ENCODE data around the gene STAT5B. TPM values are rescaled to one million over a fixed set of nuclear protein-coding genes. Genes with fewer than 3 reads are reported as not detected.
"Not testable (repeated sequence)": the region's sequence is repeated elsewhere in the genome, so short reads cannot be mapped to it uniquely, and the experiment has no call there.

The STAT5B gene
- total and polyA plus RNA-seq, 2 donors (not counting 1 experiment from before 2014, with no cell fraction given) = 24.4 to 29.6 TPM

DNA sequence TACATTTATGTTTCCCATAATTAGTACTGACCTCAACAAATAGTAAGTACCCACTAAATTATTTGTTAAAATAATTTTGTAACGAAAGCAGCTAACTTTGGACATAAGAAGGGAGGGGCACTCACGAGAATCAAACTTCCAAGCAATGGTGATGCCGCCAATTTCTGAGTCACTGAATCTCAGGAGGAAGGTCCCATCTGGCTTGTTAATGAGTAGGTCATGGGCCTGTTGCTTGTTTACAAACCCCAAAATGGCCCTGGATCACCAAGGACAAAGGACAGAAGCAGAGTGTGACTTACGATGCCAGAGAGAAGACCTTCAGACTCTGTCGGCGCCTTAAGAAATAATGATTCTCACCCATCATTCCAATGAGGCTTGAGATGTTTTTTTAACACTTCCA, 66.1 kb downstream of the STAT5B start:
- Histone ChIP-seq H2AFZ (ENCODE audit: low read length) (no peak overlapping the region), H4K20me1 (ENCODE audit: control insufficient read depth, extremely low read depth, insufficient read depth, low read length) (no peaks in the 10 kb centered on the region), H3K79me2 (ENCODE audit: control insufficient read depth, insufficient read depth, low read length) (no peaks in the 10 kb centered on the region), H3K9me3 (ENCODE audit: control insufficient read depth, insufficient read depth, low read depth, low read length) (no peaks in the 10 kb centered on the region), H3K4me1 (ENCODE audit: control insufficient read depth, extremely low read depth, insufficient read depth, low read length) (no peaks in the 10 kb centered on the region), H3K27me3 (ENCODE audit: control insufficient read depth, insufficient read depth, low read length) (no peaks in the 10 kb centered on the region), H3K36me3 (ENCODE audit: control insufficient read depth, insufficient read depth, low read length) (peaks cover 4% of the 10 kb centered on the region), H3K4me2 (ENCODE audit: extremely low read depth, insufficient read depth, low read length) (no peak overlapping the region), H3K27ac (ENCODE audit: insufficient read depth, low read length) (no peak overlapping the region), H3K9ac (ENCODE audit: insufficient read depth, low read length) (no peak overlapping the region), H3K4me3 (replicated peaks in 1 of 4; ENCODE audit: control extremely low read depth in 1 of 4, insufficient read depth in 1 of 4, low read depth in 3 of 4, low read length in 4 of 4) (no peak overlapping the region)
- TF ChIP-seq, protein P1, sequence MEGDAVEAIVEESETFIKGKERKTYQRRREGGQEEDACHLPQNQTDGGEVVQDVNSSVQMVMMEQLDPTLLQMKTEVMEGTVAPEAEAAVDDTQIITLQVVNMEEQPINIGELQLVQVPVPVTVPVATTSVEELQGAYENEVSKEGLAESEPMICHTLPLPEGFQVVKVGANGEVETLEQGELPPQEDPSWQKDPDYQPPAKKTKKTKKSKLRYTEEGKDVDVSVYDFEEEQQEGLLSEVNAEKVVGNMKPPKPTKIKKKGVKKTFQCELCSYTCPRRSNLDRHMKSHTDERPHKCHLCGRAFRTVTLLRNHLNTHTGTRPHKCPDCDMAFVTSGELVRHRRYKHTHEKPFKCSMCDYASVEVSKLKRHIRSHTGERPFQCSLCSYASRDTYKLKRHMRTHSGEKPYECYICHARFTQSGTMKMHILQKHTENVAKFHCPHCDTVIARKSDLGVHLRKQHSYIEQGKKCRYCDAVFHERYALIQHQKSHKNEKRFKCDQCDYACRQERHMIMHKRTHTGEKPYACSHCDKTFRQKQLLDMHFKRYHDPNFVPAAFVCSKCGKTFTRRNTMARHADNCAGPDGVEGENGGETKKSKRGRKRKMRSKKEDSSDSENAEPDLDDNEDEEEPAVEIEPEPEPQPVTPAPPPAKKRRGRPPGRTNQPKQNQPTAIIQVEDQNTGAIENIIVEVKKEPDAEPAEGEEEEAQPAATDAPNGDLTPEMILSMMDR (conservative IDR thresholded peaks at IDR 0.05 in 1 of 2, IDR thresholded peaks at IDR 0.05 in 1 of 2; ENCODE audit: low read depth in 1 of 2, low read length in 2 of 2) = no peak
- no peak for TF ChIP-seq EZH2 (IDR thresholded peaks at IDR 0.05; ENCODE audit: low read length, missing control alignments)
- DNase-seq (ENCODE audit: low read depth in 2 of 2) = no peak

DNA sequence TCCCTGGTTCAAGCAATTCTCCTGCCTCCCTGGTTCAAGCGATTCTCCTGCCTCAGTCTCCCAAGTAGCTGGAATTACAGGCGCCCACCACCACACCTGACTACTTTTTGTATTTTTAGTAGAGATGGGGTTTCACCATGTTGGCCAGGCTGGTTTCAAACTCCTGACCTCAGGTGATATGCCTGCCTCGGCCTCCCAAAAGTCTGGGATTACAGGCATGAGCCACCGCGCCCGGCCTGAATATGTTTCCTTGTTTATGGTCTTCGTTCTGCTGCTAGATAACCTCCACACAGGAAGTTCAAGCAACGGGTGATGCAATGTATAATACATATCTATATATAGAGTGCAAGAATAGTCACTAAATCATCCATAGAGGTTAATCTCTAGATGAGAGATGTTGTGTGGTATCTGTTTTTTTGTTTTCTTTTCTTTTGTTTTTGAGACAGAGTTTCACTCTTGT, 70.0 kb downstream of the STAT5B start:
- not testable (repeated sequence) for H3K4me1 ChIP-seq (ENCODE audit: control insufficient read depth, extremely low read depth, insufficient read depth, low read length); H3K4me3 ChIP-seq (replicated peaks in 1 of 4; ENCODE audit: control extremely low read depth in 1 of 4, insufficient read depth in 1 of 4, low read depth in 3 of 4, low read length in 4 of 4); H3K79me2 ChIP-seq (ENCODE audit: control insufficient read depth, insufficient read depth, low read length); H3K9me3 ChIP-seq (ENCODE audit: control insufficient read depth, insufficient read depth, low read depth, low read length); H3K4me2 ChIP-seq (ENCODE audit: extremely low read depth, insufficient read depth, low read length); H2AFZ ChIP-seq (ENCODE audit: low read length); DNase-seq (ENCODE audit: low read depth in 2 of 2); H3K27me3 ChIP-seq (ENCODE audit: control insufficient read depth, insufficient read depth, low read length); H3K9ac ChIP-seq (ENCODE audit: insufficient read depth, low read length); H3K36me3 ChIP-seq (ENCODE audit: control insufficient read depth, insufficient read depth, low read length); H4K20me1 ChIP-seq (ENCODE audit: control insufficient read depth, extremely low read depth, insufficient read depth, low read length); H3K27ac ChIP-seq (ENCODE audit: insufficient read depth, low read length)

DNA sequence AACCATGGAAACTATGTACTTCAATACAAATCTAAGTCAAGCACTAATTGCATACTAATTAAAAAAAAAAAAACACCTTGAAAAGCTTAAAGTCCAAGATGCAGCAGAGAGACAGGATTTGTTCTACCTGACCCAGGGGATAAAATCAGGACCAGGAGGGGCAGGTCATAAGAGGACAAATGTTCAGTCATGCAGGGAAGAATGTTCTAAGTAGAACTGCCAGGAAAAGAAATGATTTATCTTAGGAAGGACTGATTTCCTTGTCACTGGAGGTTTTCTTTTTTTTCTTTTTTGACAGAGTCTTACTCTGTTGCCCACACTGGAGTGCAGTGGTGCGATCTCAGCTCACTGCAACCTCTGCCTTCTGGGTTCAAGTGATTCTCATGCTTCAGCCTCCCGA, 72.8 kb downstream of the STAT5B start:
- no peaks in the 10 kb centered on the region for H3K27me3 ChIP-seq (ENCODE audit: control insufficient read depth, insufficient read depth, low read length)
- peaks cover 2% of the 10 kb centered on the region for H3K36me3 ChIP-seq (ENCODE audit: control insufficient read depth, insufficient read depth, low read length)
- H3K79me2 ChIP-seq (ENCODE audit: control insufficient read depth, insufficient read depth, low read length) = no peaks in the 10 kb centered on the region
- H3K27ac ChIP-seq (ENCODE audit: insufficient read depth, low read length) = no peak overlapping the region
- H3K9me3 ChIP-seq (ENCODE audit: control insufficient read depth, insufficient read depth, low read depth, low read length) = no peaks in the 10 kb centered on the region
- no peak for DNase-seq (ENCODE audit: low read depth in 2 of 2)
- no peaks in the 10 kb centered on the region for H3K4me1 ChIP-seq (ENCODE audit: control insufficient read depth, extremely low read depth, insufficient read depth, low read length)
- no peak for TF ChIP-seq EZH2 (IDR thresholded peaks at IDR 0.05; ENCODE audit: low read length, missing control alignments)
- TF ChIP-seq, protein P1 (conservative IDR thresholded peaks at IDR 0.05 in 1 of 2, IDR thresholded peaks at IDR 0.05 in 1 of 2; ENCODE audit: low read depth in 1 of 2, low read length in 2 of 2) = no peak
- H3K4me3 ChIP-seq (replicated peaks in 1 of 4; ENCODE audit: control extremely low read depth in 1 of 4, insufficient read depth in 1 of 4, low read depth in 3 of 4, low read length in 4 of 4) = no peak overlapping the region
- H4K20me1 ChIP-seq (ENCODE audit: control insufficient read depth, extremely low read depth, insufficient read depth, low read length) = no peaks in the 10 kb centered on the region
- no peak overlapping the region for H3K9ac ChIP-seq (ENCODE audit: insufficient read depth, low read length)
- no peak overlapping the region for H2AFZ ChIP-seq (ENCODE audit: low read length)
- H3K4me2 ChIP-seq (ENCODE audit: extremely low read depth, insufficient read depth, low read length) = no peak overlapping the region

All from fibroblast of lung (primary cell).